Adipose tissue (tissue), 3 donors: ENCODE data around the gene ARSG. TPM values are rescaled to one million over a fixed set of nuclear protein-coding genes. Genes with fewer than 3 reads are reported as not detected.

Source experiments
- H3K27ac ChIP-seq: one replicate; pipeline ENCODE4 v1.5.1; 2013; ENCODE audit warnings: low read depth, low read length
- WGBS, 3 donors: extraction: QIAGEN DNeasy Blood & Tissue Kit; methylation state at CpG; one replicate each; pipeline ENCODE4 v1.1.7; 2013; 5-methylcytosine and 5-hydroxymethylcytosine counted together
- polyA plus RNA-seq, 3 donors: library from polyadenylated mRNA; stranded (reverse); fragments of 200-250 nt; gene quantifications; one replicate each; pipeline ENCODE4 v1.2.3, GENCODE V29; 2013
- donor health status: healthy with polysubstance abuse.
- donor health status: Bipolar disorder and iron deficiency.
- donor health status: healthy.

ARSG gene
- polyA plus RNA-seq, 3 donors = 1.0 to 2.3 (median 1.3) TPM

DNA sequence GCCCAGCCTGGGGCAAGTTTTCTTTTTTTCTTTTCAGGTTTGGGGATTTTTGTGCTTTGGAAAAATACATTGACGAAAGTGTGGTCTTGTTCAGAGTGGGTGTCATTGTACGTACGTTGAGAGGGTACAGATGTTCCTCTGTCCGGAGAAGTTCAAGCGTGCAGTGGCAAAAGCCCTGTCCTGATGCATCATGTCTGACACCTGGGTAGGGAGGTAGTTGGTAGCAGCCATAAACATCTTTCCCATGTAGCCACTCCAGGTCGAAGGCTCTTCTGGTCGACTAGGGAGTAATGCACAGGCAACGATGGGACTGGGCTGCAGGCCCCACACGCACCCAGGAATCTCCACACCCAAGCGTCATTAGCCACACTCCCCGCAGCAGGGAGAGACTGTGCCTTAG, 138.6 kb downstream of the ARSG start:
- 92 to 96% (median 93%) methylated on average over 11 of the region's 11 CpGs for WGBS, 3 donors
- no peak overlapping the region for H3K27ac ChIP-seq

- 81 to 93% (median 83%) methylated on average over 13 of the region's 13 CpGs for WGBS, 3 donors
- H3K27ac ChIP-seq = no peak overlapping the region
Measured at GRCh38 chr17:68431045-68431608, 139.8 kb downstream of the ARSG start.

- 68 to 71% (median 70%) methylated on average over 15 of the region's 15 CpGs for WGBS, 3 donors
Measured at GRCh38 chr17:68431661-68432071, 140.4 kb downstream of the ARSG start.

GRCh38 chr17:68432086-68432864, 141.0 kb downstream of the ARSG start:
- WGBS, 3 donors = 92 to 94% (median 93%) methylated on average over 14 of the region's 14 CpGs

More at GRCh38 chr17:68431661-68432071, 140.4 kb downstream of the ARSG start:
- H3K27ac ChIP-seq = no peak overlapping the region

DNA sequence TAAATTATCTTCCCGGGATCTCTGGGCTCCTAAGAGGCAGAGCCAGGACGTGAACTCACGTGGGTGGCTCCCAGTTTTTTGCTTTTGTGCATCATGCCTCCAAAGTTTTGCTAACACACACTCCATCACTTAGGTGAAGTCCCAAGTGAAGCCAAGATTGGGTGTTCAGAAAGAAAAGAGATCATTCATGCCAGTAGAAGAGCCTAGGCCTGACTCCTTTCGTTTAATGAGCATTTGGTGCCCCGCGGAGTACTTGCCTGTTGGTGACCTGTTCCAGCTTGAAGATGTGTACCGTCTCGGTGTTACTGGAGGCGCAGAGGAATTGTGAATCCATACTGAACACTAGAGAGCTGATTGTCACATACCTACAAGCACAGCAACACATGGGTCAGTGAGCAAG, 141.9 kb downstream of the ARSG start:
- 90 to 95% (median 92%) methylated on average over 9 of the region's 9 CpGs for WGBS, 3 donors
- no peak overlapping the region for H3K27ac ChIP-seq

More at GRCh38 chr17:68432086-68432864, 141.0 kb downstream of the ARSG start:
- H3K27ac ChIP-seq = no peak overlapping the region

DNA sequence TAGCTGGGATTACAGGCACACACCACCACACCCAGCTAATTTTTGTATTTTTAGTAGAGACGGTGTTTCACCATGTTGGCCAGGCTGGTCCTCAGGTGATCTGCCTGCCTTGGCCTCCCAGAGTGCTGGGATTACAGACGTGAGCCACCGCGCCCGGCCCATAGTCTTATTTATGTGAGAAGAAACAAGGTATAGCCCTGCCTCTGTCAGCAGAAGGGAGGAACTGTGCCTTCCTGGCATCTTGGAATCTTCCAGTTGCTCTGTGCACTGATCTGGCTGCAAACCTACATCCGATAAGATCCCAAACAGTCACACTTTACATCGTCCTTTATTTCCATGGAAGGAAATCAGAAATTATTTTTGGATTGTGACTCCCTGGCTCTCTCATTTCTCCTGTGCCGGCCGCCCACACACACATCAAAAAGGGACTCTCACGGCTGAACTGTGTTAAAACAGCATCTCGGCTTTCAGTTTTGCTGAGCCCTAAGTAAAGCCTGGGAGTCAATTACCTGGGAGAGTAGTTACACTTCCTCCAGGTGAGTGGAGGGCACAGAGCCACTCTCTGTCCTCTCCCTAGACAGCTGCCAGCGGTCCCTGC, 142.7 kb downstream of the ARSG start:
- H3K27ac ChIP-seq = no peak overlapping the region
- WGBS, 3 donors = 84 to 90% (median 89%) methylated on average over 12 of the region's 12 CpGs

DNA sequence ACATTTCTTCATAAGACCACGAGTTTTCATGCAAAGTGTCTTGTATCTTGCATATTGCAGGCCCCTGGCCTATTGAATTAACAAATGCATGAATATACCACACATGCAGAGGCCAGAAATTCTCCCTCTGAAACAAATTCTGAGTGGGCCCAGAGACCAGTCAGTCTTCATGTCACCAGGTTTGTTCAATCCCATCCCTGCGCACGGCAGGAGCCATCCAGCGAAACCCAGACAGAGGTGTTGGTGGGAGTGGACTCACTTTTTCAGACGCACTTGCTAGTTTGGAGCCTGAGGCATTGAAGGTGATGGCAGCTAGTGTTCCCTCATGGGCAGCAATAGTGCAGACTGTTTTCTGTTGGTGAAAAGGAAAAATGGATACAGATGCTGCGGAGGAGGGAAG, 144.1 kb downstream of the ARSG start:
- H3K27ac ChIP-seq = no peak overlapping the region
- 96 to 97% (median 96%) methylated on average over 6 of the region's 6 CpGs for WGBS, 3 donors

GRCh38 chr17:68435876-68436842, 144.9 kb downstream of the ARSG start:
- 54 to 67% (median 64%) methylated on average over 20 of the region's 20 CpGs for WGBS, 3 donors
- H3K27ac ChIP-seq = no peak overlapping the region

- WGBS, 3 donors = 59 to 63% (median 63%) methylated on average over 14 of the region's 14 CpGs
- H3K27ac ChIP-seq = no peak overlapping the region
Measured at GRCh38 chr17:68437979-68438822, 146.9 kb downstream of the ARSG start.

DNA sequence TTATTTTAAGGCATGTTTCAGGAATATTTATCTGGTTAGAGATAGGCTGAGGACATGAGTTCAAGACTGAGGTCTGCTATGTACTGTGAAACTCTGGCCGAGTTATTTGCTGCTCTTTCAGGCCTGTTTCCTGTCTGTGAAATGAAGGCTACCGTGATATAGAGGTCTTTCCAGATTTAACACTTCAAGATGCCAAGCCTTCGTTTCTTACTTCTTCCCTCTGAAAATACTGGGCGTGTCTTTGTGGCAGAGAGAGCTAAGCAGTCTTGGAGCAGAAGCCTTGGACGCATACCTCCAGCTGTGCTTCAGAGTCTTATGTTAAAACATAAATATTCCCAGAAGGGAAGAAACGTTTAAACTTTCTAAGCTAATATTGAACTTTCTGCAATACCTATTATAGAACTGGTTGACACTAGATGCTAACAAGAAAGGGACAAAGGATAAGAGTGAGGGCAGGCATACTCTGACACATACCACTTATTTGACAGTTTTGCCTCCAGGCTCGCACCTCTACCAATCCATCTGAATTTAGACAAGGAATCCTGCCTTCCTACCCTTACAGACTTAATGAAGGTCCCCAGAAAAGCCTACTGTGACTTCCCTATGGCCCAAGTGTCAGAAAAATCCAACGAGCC, 148.5 kb downstream of the ARSG start:
- no peak overlapping the region for H3K27ac ChIP-seq
- WGBS, 3 donors = 59 to 75% (median 64%) methylated on average over 8 of the region's 8 CpGs

DNA sequence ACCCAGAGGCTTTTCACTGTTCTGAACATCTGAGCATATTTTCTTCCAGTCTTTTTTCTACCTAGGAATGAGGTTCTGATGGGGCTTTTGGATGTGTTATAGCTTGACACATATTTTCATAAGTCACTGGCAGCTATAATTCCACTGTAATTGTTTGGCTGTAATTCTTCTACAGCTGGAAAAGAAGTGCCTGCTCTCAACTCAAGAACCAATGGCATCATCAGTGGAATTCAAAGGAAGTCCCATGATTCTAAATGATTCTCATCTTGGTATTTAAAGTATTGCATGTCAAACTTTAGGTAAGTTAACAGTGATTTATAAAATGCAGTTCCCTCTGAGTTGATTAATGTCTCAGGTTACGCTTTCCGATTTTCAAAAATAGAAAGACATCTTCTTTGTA, 149.2 kb downstream of the ARSG start:
- 52 to 84% (median 62%) methylated on average over 2 of the region's 2 CpGs for WGBS, 3 donors
- no peak overlapping the region for H3K27ac ChIP-seq

GRCh38 chr17:68441070-68441770, 149.9 kb downstream of the ARSG start:
- no peak overlapping the region for H3K27ac ChIP-seq

DNA sequence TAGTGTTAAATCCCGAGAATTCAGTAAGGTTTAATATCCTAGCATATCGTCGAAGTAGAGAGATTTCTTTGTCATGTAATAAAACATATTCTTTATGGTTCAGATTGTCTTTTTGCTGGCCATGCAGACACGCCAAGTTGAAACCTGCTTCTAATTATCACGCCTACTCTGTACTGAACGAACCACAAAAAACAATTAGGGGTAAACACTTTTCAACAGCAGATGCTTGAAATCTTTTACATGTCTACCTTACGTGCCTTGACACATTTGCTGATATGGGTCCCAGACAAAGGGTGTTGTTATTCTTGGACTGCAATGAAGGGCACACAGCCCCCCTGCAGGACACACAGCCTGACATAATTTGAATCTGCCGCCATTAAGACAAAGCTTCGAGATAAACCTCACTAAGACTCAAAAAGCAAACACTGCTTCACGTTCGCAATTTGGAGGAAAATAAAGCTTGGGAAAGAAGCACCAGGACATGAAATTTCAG, 152.7 kb downstream of the ARSG start:
- H3K27ac ChIP-seq = no peak overlapping the region
- 75 to 88% (median 81%) methylated on average over 11 of the region's 11 CpGs for WGBS, 3 donors

More at GRCh38 chr17:68441070-68441770, 149.9 kb downstream of the ARSG start:
- 60 to 83% (median 60%) methylated on average over 14 of the region's 14 CpGs for WGBS, 3 donors

DNA sequence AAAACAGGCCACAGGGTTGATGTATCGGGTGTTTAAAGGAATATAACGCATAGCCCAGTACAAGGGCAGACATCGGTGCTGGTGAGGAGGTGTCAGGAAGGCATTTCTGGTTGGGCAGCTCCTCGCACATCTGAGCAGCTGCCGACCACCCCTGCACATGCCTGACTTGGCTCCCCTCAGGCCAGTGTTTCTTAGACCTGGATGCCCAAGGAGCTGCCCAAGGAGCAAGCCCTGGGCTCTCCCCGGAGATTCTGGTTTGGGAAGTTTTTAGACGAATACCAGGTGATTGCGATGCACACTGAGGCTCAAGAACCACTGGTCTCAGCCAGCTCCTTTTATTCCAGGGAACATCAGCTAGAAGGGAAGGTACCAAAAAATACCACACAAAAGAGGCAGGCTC, 154.4 kb downstream of the ARSG start:
- 90 to 92% (median 90%) methylated on average over 8 of the region's 8 CpGs for WGBS, 3 donors
- H3K27ac ChIP-seq = no peak overlapping the region

- WGBS, 3 donors = 88 to 89% (median 88%) methylated on average over 9 of the region's 9 CpGs
Measured at GRCh38 chr17:68446626-68447041, 155.3 kb downstream of the ARSG start.

DNA sequence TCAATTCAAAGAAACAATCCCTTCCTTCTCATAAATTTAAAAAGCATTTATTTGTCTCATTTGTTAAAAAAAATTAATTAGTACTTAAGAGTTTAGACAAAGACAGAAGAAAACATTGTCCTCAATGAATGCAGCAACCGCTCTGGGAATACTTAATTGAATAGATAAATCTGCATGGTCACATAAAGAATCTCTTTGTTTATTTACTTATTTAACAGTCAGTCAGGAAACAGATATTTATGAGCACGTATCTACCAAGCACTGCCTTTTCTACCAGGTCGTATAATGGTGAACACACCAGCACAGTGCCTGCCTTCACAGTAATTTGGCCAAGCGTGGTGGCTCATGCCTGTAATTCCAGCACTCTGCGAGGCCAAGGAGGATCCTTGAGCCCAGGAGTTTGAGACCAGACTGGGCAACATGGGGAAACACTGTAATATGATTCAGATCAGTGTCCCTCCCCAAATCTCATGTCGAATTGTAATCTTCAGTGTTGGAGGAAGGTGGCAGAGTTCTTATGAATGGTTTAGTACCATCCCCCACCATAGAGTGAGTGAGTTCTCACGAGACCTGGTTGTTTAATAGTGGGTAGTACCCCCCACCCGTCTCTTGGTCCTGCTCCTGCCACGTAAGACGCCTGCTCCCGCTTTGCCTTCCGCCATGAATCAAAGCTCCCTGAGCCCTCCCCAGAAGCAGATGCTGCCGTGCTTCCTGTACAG, 157.9 kb downstream of the ARSG start:
- no peak overlapping the region for H3K27ac ChIP-seq
- 92 to 96% (median 94%) methylated on average over 13 of the region's 13 CpGs for WGBS, 3 donors

More at GRCh38 chr17:68446626-68447041, 155.3 kb downstream of the ARSG start:
- no peak overlapping the region for H3K27ac ChIP-seq
